Measurements from ENCODE around the gene PPFIA2.
"Not testable (repeated sequence)": the region's sequence is repeated elsewhere in the genome, so short reads cannot be mapped to it uniquely, and the experiment has no call there.

PPFIA2 gene

DNA sequence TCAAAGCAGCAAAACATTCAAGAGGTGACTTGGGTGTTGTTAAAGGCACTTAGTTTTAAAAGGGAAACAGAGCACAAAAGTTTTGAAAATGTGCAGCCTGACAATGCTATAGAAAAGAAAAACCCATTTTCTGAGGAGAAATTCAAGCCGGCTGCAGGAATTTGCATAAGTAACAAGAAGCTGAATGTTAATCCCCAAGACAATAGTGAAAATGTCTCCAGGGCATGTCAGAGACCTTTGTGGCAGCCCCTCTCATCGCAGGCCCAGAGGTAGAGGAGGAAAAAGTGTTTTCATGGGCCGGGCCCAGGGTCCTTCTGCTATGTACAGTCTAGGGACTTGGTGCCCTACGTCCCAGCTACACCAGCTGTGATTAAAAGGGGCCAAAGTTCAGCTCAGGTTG, 167.9 kb downstream of the PPFIA2 start:
- no peak overlapping the region for H2AFZ ChIP-seq (ENCODE audit: low read length)
- no peaks in the 10 kb centered on the region for H4K20me1 ChIP-seq (ENCODE audit: insufficient read depth, low read length, poor library complexity, severe bottlenecking)
- no peaks in the 10 kb centered on the region for H3K79me2 ChIP-seq (ENCODE audit: insufficient read depth, low read length)
- TF ChIP-seq EZH2phosphoT487 (IDR thresholded peaks at IDR 0.05; ENCODE audit: borderline replicate concordance), result no peak
- TF ChIP-seq, protein P1, sequence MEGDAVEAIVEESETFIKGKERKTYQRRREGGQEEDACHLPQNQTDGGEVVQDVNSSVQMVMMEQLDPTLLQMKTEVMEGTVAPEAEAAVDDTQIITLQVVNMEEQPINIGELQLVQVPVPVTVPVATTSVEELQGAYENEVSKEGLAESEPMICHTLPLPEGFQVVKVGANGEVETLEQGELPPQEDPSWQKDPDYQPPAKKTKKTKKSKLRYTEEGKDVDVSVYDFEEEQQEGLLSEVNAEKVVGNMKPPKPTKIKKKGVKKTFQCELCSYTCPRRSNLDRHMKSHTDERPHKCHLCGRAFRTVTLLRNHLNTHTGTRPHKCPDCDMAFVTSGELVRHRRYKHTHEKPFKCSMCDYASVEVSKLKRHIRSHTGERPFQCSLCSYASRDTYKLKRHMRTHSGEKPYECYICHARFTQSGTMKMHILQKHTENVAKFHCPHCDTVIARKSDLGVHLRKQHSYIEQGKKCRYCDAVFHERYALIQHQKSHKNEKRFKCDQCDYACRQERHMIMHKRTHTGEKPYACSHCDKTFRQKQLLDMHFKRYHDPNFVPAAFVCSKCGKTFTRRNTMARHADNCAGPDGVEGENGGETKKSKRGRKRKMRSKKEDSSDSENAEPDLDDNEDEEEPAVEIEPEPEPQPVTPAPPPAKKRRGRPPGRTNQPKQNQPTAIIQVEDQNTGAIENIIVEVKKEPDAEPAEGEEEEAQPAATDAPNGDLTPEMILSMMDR (conservative IDR thresholded peaks at IDR 0.05; ENCODE audit: low read length), result no peak
- H3K4me3 ChIP-seq (ENCODE audit: low read length, poor library complexity, severe bottlenecking), result no peak overlapping the region
- no peaks in the 10 kb centered on the region for H3K4me1 ChIP-seq (ENCODE audit: insufficient read depth, low read length, poor library complexity, severe bottlenecking)
- H3K36me3 ChIP-seq (ENCODE audit: insufficient read depth, low read length), result no peaks in the 10 kb centered on the region
- H3F3A ChIP-seq (ENCODE audit: low read depth), result no peaks in the 10 kb centered on the region
- no peak overlapping the region for H3K9ac ChIP-seq (ENCODE audit: low read depth, low read length, poor library complexity, severe bottlenecking)
- no peak overlapping the region for H3K4me2 ChIP-seq (ENCODE audit: low read depth, low read length, poor library complexity, severe bottlenecking)
- no peaks in the 10 kb centered on the region for H3K9me2 ChIP-seq (replicated peaks; ENCODE audit: low read depth, low read length)
- no peaks in the 10 kb centered on the region for H3K27me3 ChIP-seq (ENCODE audit: insufficient read depth, low read length, poor library complexity, severe bottlenecking)
- H3K9me3 ChIP-seq (ENCODE audit: insufficient read depth, low read depth, low read length), result no peaks in the 10 kb centered on the region

GRCh38 chr12:81590703-81591102, 168.4 kb downstream of the PPFIA2 start:
- H3K4me1 ChIP-seq (ENCODE audit: insufficient read depth, low read length, poor library complexity, severe bottlenecking); H3K9ac ChIP-seq (ENCODE audit: low read depth, low read length, poor library complexity, severe bottlenecking); H3F3A ChIP-seq (ENCODE audit: low read depth); H3K4me3 ChIP-seq (ENCODE audit: low read length, poor library complexity, severe bottlenecking); H3K9me2 ChIP-seq (replicated peaks; ENCODE audit: low read depth, low read length); H4K20me1 ChIP-seq (ENCODE audit: insufficient read depth, low read length, poor library complexity, severe bottlenecking); H3K36me3 ChIP-seq (ENCODE audit: insufficient read depth, low read length); H3K79me2 ChIP-seq (ENCODE audit: insufficient read depth, low read length); H3K4me2 ChIP-seq (ENCODE audit: low read depth, low read length, poor library complexity, severe bottlenecking); H2AFZ ChIP-seq (ENCODE audit: low read length); H3K27me3 ChIP-seq (ENCODE audit: insufficient read depth, low read length, poor library complexity, severe bottlenecking); H3K9me3 ChIP-seq (ENCODE audit: insufficient read depth, low read depth, low read length): not testable (repeated sequence)

GRCh38 chr12:81588235-81589008, 170.7 kb downstream of the PPFIA2 start:
- H2AFZ ChIP-seq (ENCODE audit: low read length), result no peak overlapping the region
- H4K20me1 ChIP-seq (ENCODE audit: insufficient read depth, low read length, poor library complexity, severe bottlenecking), result no peaks in the 10 kb centered on the region
- no peak overlapping the region for H3K4me2 ChIP-seq (ENCODE audit: low read depth, low read length, poor library complexity, severe bottlenecking)
- H3K79me2 ChIP-seq (ENCODE audit: insufficient read depth, low read length), result no peaks in the 10 kb centered on the region
- H3F3A ChIP-seq (ENCODE audit: low read depth), result no peaks in the 10 kb centered on the region
- H3K36me3 ChIP-seq (ENCODE audit: insufficient read depth, low read length), result no peaks in the 10 kb centered on the region
- no peaks in the 10 kb centered on the region for H3K27me3 ChIP-seq (ENCODE audit: insufficient read depth, low read length, poor library complexity, severe bottlenecking)
- no peaks in the 10 kb centered on the region for H3K9me3 ChIP-seq (ENCODE audit: insufficient read depth, low read depth, low read length)
- TF ChIP-seq, protein P1 (conservative IDR thresholded peaks at IDR 0.05; ENCODE audit: low read length), result no peak
- no peaks in the 10 kb centered on the region for H3K4me1 ChIP-seq (ENCODE audit: insufficient read depth, low read length, poor library complexity, severe bottlenecking)
- no peaks in the 10 kb centered on the region for H3K9me2 ChIP-seq (replicated peaks; ENCODE audit: low read depth, low read length)
- H3K4me3 ChIP-seq (ENCODE audit: low read length, poor library complexity, severe bottlenecking), result no peak overlapping the region
- no peak overlapping the region for H3K9ac ChIP-seq (ENCODE audit: low read depth, low read length, poor library complexity, severe bottlenecking)

DNA sequence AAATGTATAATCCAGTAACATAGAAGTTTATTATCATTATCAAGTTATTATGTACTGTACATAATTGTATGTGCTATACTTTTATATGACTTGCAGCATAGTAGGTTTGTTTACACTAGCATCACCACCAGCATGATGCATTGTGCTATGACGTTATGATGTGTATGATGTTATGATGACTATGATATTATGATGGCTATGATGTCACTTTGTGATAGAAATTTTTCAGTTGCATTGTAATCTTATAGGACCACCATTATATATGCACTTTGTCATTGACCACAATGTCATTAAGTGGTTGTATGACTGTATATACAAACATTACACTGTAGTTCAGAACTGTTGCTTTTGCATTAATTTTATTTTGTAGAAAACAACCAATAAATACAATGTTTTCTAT, 173.4 kb downstream of the PPFIA2 start:
- Histone ChIP-seq H3K36me3 (ENCODE audit: insufficient read depth, low read length) (no peaks in the 10 kb centered on the region), H3K9ac (ENCODE audit: low read depth, low read length, poor library complexity, severe bottlenecking) (no peak overlapping the region), H3K4me2 (ENCODE audit: low read depth, low read length, poor library complexity, severe bottlenecking) (no peak overlapping the region), H3F3A (ENCODE audit: low read depth) (no peaks in the 10 kb centered on the region), H3K4me3 (ENCODE audit: low read length, poor library complexity, severe bottlenecking) (no peak overlapping the region), H3K27me3 (ENCODE audit: insufficient read depth, low read length, poor library complexity, severe bottlenecking) (no peaks in the 10 kb centered on the region), H3K79me2 (ENCODE audit: insufficient read depth, low read length) (no peaks in the 10 kb centered on the region), H3K9me3 (ENCODE audit: insufficient read depth, low read depth, low read length) (no peaks in the 10 kb centered on the region), H2AFZ (ENCODE audit: low read length) (no peak overlapping the region), H3K4me1 (ENCODE audit: insufficient read depth, low read length, poor library complexity, severe bottlenecking) (no peaks in the 10 kb centered on the region), H3K9me2 (replicated peaks; ENCODE audit: low read depth, low read length) (no peaks in the 10 kb centered on the region), H4K20me1 (ENCODE audit: insufficient read depth, low read length, poor library complexity, severe bottlenecking) (no peaks in the 10 kb centered on the region)
- TF ChIP-seq, protein P1 (conservative IDR thresholded peaks at IDR 0.05; ENCODE audit: low read length), result no peak
- TF ChIP-seq EZH2phosphoT487 (IDR thresholded peaks at IDR 0.05; ENCODE audit: borderline replicate concordance), result no peak

Measured in Loucy (cell line).